Measurements from ENCODE around the gene CRIP1.

GRCh38 chr14:105517096-105517495, 30.4 kb downstream of the CRIP1 start:
- no peak for TF ChIP-seq CTCF (IDR thresholded peaks at IDR 0.05; ENCODE audit: insufficient read depth, low read length, poor library complexity, severe bottlenecking)
- TF ChIP-seq EZH2phosphoT487 (conservative IDR thresholded peaks at IDR 0.05; ENCODE audit: low read length) = no peak

All from SU-DHL-6 (cell line).